ENCODE measurements around the gene DBNL. TPM values are rescaled to one million over a fixed set of nuclear protein-coding genes. Genes with fewer than 3 reads are reported as not detected.
A peak's percentile ranks its signal among the peaks of the same experiment; 100 is the strongest.

DBNL gene
- total and polyA plus RNA-seq, 2 of the 13 experiments (the other 11 are each of a cell fraction or from before 2014, with no cell fraction given): 20.8 to 35.1 TPM

GRCh38 chr7:44104860-44105771 is 60.6 kb downstream of the DBNL start:
- ChIA-PET POLR2A (no interaction called here), CTCF (ENCODE audit: low intra/inter-chr PET ratio, low total read pairs) (no interaction called here)
- no peaks in the 10 kb centered on the region for H3K9me3 ChIP-seq (ENCODE audit: low read length)
- H3K4me2 ChIP-seq (ENCODE audit: low read depth, low read length): no peak overlapping the region
- TF ChIP-seq CEBPB (IDR thresholded peaks at IDR 0.05; ENCODE audit: borderline replicate concordance, low read depth, low read length) (peak; percentile 17; the same call in 1 of the 2 replicates), KMT2B (CRISPR knock-in tag; IDR thresholded peaks at IDR 0.05) (no peak)
- in situ Hi-C loops (cut with HindIII; ENCODE audit: extremely low pct_ligation_motif_present, low pct_unique_long_range_greater_than_20kb): no loop called here
- H2AFZ ChIP-seq (ENCODE audit: low read length): no peak overlapping the region
- no peaks in the 10 kb centered on the region for H3K36me3 ChIP-seq (replicated peaks in 1 of 2; ENCODE audit: control insufficient read depth in 1 of 2, insufficient read depth in 2 of 2, low read length in 2 of 2)
- H3K27me3 ChIP-seq (ENCODE audit: control insufficient read depth in 1 of 2, insufficient read depth in 2 of 2, low read length in 2 of 2): peaks cover 10 to 46% of the 10 kb centered on the region in 2 experiments; a peak in 4 of 5 replicates
- H3K4me1 ChIP-seq (ENCODE audit: insufficient read depth, low read length): peaks cover 30% of the 10 kb centered on the region
- no peak overlapping the region for H3K4me3 ChIP-seq (replicated peaks in 1 of 3; ENCODE audit: insufficient read depth in 1 of 3, low read depth in 2 of 3, low read length in 3 of 3)
- no TSS peak for BruUV-seq (replicated peaks)
- no peak for ATAC-seq
- no peak overlapping the region for H3K9ac ChIP-seq (ENCODE audit: insufficient read depth, low read depth, low read length)
- no peak overlapping the region for H3K27ac ChIP-seq (ENCODE audit: extremely low read length, insufficient read depth, low read length)
- WGBS (ENCODE audit: low lambda C conversion rate): 54% methylated on average over 13 of the region's 28 CpGs
- no peak for FAIRE-seq
- intact Hi-C loops (cut with micrococcal nuclease; ENCODE audit: unreplicated experiment): no loop called here
- DNase-seq (ENCODE audit: low spot score): no peak
- no peaks in the 10 kb centered on the region for H3K79me2 ChIP-seq (ENCODE audit: insufficient read depth, low read length)
- H4K20me1 ChIP-seq (ENCODE audit: insufficient read depth, low read length): no peaks in the 10 kb centered on the region

GRCh38 chr7:44105832-44106231 is 61.3 kb downstream of the DBNL start:
- Histone ChIP-seq H3K4me1 (ENCODE audit: insufficient read depth, low read length) (peaks cover 23% of the 10 kb centered on the region), H3K79me2 (ENCODE audit: insufficient read depth, low read length) (no peaks in the 10 kb centered on the region), H4K20me1 (ENCODE audit: insufficient read depth, low read length) (no peaks in the 10 kb centered on the region), H3K27ac (ENCODE audit: extremely low read length, insufficient read depth, low read length) (no peak overlapping the region), H3K4me2 (ENCODE audit: low read depth, low read length) (no peak overlapping the region), H3K36me3 (replicated peaks in 1 of 2; ENCODE audit: control insufficient read depth in 1 of 2, insufficient read depth in 2 of 2, low read length in 2 of 2) (no peaks in the 10 kb centered on the region), H3K9me3 (ENCODE audit: low read length) (no peaks in the 10 kb centered on the region), H3K9ac (ENCODE audit: insufficient read depth, low read depth, low read length) (no peak overlapping the region), H2AFZ (ENCODE audit: low read length) (no peak overlapping the region), H3K4me3 (replicated peaks in 1 of 3; ENCODE audit: insufficient read depth in 1 of 3, low read depth in 2 of 3, low read length in 3 of 3) (no peak overlapping the region), H3K27me3 (ENCODE audit: control insufficient read depth in 1 of 2, insufficient read depth in 2 of 2, low read length in 2 of 2) (peaks cover 10 to 50% of the 10 kb centered on the region in 2 experiments; a peak in 4 of 5 replicates)
- DNase-seq (ENCODE audit: low spot score) (no peak), ATAC-seq (no peak), FAIRE-seq (no peak)
- CTCF ChIA-PET (ENCODE audit: low intra/inter-chr PET ratio, low total read pairs): no interaction called here
- POLR2A ChIA-PET: no interaction called here
- no peak for TF ChIP-seq TP53 (CRISPR knock-in tag; conservative IDR thresholded peaks at IDR 0.05)
- no peak for TF ChIP-seq MED8 (CRISPR knock-in tag; IDR thresholded peaks at IDR 0.05; ENCODE audit: insufficient replicate concordance)
- no peak for TF ChIP-seq PREB (CRISPR knock-in tag; IDR thresholded peaks at IDR 0.05)
- BruUV-seq (replicated peaks): no TSS peak
- 6% methylated on average over 2 of the region's 2 CpGs for WGBS (ENCODE audit: low lambda C conversion rate)
- in situ Hi-C loops (cut with HindIII; ENCODE audit: extremely low pct_ligation_motif_present, low pct_unique_long_range_greater_than_20kb): no loop called here
- intact Hi-C loops (cut with micrococcal nuclease; ENCODE audit: unreplicated experiment): no loop called here
